Measurements from ENCODE around the gene TMEM178B. TPM values are rescaled to one million over a fixed set of nuclear protein-coding genes. Genes with fewer than 3 reads are reported as not detected.

The TMEM178B gene
- total RNA-seq, 1 experiment from 2014 or later, result 0.11 TPM

DNA sequence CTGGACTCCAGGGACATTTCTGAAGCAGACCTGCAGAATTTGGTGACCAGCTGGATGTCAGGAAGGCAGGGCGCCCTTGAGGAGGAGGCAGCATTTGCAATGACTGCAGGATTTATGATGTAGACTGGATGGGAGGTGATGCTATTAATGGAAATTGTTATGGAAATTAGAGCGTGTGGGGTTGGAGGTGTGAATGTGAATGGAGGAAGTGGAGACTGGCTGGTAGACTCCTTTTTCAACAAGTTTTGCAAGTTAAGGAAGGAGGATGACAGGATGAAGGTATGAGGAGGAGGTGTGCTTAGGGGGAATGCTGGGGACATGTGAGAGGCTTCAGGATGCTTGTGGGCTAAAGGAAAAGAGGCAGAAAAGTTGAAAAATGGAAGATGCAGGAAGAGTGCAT lies 137.0 kb downstream of the TMEM178B start:
- no TSS peak for BruUV-seq (replicated peaks)
- Mint-ChIP-seq H3K36me3 (ENCODE audit: insufficient read depth, unreplicated experiment) (no peaks in the 10 kb centered on the region), H3K9me3 (ENCODE audit: unreplicated experiment) (no peaks in the 10 kb centered on the region), H3K4me1 (ENCODE audit: low read depth, unreplicated experiment) (no peaks in the 10 kb centered on the region), H3K27me3 (ENCODE audit: insufficient read depth, unreplicated experiment) (peaks cover 40% of the 10 kb centered on the region), H3K4me3 (ENCODE audit: unreplicated experiment) (no peak overlapping the region), H3K27ac (ENCODE audit: unreplicated experiment) (no peak overlapping the region)
- Histone ChIP-seq H3K4me1 (no peaks in the 10 kb centered on the region), H3K9me3 (no peaks in the 10 kb centered on the region), H3K27me3 (replicated peaks; ENCODE audit: control insufficient read depth, insufficient read depth, low read length) (peaks cover 1% of the 10 kb centered on the region), H3K36me3 (ENCODE audit: control insufficient read depth, insufficient read depth, low read length) (no peaks in the 10 kb centered on the region), H3K4me3 (ENCODE audit: low read depth, low read length) (no peak overlapping the region)
- CTCF ChIA-PET, result no interaction called here
- TF ChIP-seq, protein P1, sequence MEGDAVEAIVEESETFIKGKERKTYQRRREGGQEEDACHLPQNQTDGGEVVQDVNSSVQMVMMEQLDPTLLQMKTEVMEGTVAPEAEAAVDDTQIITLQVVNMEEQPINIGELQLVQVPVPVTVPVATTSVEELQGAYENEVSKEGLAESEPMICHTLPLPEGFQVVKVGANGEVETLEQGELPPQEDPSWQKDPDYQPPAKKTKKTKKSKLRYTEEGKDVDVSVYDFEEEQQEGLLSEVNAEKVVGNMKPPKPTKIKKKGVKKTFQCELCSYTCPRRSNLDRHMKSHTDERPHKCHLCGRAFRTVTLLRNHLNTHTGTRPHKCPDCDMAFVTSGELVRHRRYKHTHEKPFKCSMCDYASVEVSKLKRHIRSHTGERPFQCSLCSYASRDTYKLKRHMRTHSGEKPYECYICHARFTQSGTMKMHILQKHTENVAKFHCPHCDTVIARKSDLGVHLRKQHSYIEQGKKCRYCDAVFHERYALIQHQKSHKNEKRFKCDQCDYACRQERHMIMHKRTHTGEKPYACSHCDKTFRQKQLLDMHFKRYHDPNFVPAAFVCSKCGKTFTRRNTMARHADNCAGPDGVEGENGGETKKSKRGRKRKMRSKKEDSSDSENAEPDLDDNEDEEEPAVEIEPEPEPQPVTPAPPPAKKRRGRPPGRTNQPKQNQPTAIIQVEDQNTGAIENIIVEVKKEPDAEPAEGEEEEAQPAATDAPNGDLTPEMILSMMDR (IDR thresholded peaks at IDR 0.05; ENCODE audit: insufficient read depth in 1 of 2, low read depth in 1 of 2, low read length in 1 of 2, severe bottlenecking in 1 of 2, unreplicated experiment in 1 of 2), result no peak
- DNase-seq, result no peak
- intact Hi-C loops (cut with micrococcal nuclease; ENCODE audit: unreplicated experiment), result no loop called here
- POLR2A ChIA-PET, result no interaction called here

DNA sequence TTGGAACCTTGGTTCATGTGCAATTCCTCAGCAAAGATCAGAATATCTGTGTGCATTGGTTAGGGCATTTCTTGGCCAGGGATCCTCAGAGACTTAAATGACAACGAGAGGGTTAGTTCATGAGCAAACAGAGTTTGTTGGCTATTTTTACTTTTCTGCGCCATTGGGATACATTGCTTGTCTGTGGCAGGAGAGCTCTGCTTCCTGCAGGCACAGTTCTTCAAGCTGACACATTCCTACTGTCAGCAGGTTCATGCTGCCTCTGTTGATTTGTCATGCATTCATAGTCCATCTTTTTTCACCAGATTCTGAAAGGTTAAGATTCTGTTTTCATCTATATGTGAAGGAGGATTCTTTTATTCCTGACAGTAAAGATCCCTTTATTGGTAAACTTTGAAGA lies 139.4 kb downstream of the TMEM178B start:
- intact Hi-C loops (cut with micrococcal nuclease; ENCODE audit: unreplicated experiment), result no loop called here
- Histone ChIP-seq H3K4me1 (no peaks in the 10 kb centered on the region), H3K4me3 (ENCODE audit: low read depth, low read length) (no peak overlapping the region), H3K36me3 (ENCODE audit: control insufficient read depth, insufficient read depth, low read length) (no peaks in the 10 kb centered on the region), H3K9me3 (no peaks in the 10 kb centered on the region), H3K27me3 (replicated peaks; ENCODE audit: control insufficient read depth, insufficient read depth, low read length) (no peaks in the 10 kb centered on the region; the same call in 1 of the 2 replicates)
- no TSS peak for BruUV-seq (replicated peaks)
- DNase-seq, result no peak
- ChIA-PET POLR2A (no interaction called here), CTCF (no interaction called here)
- Mint-ChIP-seq H3K27ac (ENCODE audit: unreplicated experiment) (no peak overlapping the region), H3K27me3 (ENCODE audit: insufficient read depth, unreplicated experiment) (peaks cover 36% of the 10 kb centered on the region), H3K4me3 (ENCODE audit: unreplicated experiment) (no peak overlapping the region), H3K4me1 (ENCODE audit: low read depth, unreplicated experiment) (no peaks in the 10 kb centered on the region), H3K9me3 (ENCODE audit: unreplicated experiment) (no peaks in the 10 kb centered on the region), H3K36me3 (ENCODE audit: insufficient read depth, unreplicated experiment) (no peaks in the 10 kb centered on the region)
- TF ChIP-seq, protein P1 (IDR thresholded peaks at IDR 0.05; ENCODE audit: insufficient read depth in 1 of 2, low read depth in 1 of 2, low read length in 1 of 2, severe bottlenecking in 1 of 2, unreplicated experiment in 1 of 2), result no peak

DNA sequence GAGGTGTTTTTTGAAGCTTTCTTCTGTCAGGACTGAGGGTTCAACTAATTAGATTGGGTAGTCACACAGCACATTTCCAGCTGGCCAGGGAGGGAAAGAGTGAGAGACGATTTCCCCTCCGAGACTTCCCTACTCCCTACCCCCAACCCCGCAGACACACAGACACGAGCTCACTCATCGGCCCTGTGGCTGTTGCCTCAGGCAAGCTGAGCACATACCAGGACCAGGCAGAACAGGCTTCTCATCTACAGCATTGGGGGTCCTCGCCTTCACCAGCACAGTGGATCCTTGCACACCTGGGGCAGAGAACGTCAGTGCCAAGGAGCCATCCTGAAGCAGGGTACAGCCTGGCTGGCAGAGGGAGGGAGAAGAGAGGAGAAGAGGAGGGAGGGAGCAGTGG lies 144.1 kb downstream of the TMEM178B start:
- Mint-ChIP-seq H3K4me3 (ENCODE audit: unreplicated experiment) (no peak overlapping the region), H3K4me1 (ENCODE audit: low read depth, unreplicated experiment) (no peaks in the 10 kb centered on the region), H3K9me3 (ENCODE audit: unreplicated experiment) (no peaks in the 10 kb centered on the region), H3K27ac (ENCODE audit: unreplicated experiment) (no peak overlapping the region), H3K27me3 (ENCODE audit: insufficient read depth, unreplicated experiment) (peaks cover 24% of the 10 kb centered on the region), H3K36me3 (ENCODE audit: insufficient read depth, unreplicated experiment) (no peaks in the 10 kb centered on the region)
- Histone ChIP-seq H3K9me3 (no peaks in the 10 kb centered on the region), H3K36me3 (ENCODE audit: control insufficient read depth, insufficient read depth, low read length) (no peaks in the 10 kb centered on the region), H3K4me1 (no peaks in the 10 kb centered on the region), H3K4me3 (ENCODE audit: low read depth, low read length) (no peak overlapping the region), H3K27me3 (replicated peaks; ENCODE audit: control insufficient read depth, insufficient read depth, low read length) (no peaks in the 10 kb centered on the region)
- TF ChIP-seq, protein P1 (IDR thresholded peaks at IDR 0.05; ENCODE audit: insufficient read depth in 1 of 2, low read depth in 1 of 2, low read length in 1 of 2, severe bottlenecking in 1 of 2, unreplicated experiment in 1 of 2), result no peak
- CTCF ChIA-PET, result no interaction called here
- BruUV-seq (replicated peaks), result no TSS peak
- intact Hi-C loops (cut with micrococcal nuclease; ENCODE audit: unreplicated experiment), result no loop called here
- DNase-seq, result no peak
- POLR2A ChIA-PET, result no interaction called here

Measured in Caco-2 (cell line).